Epidermal melanocyte (primary cell): ENCODE measurements around the gene PRPH.
A peak's percentile ranks its signal among the peaks of the same experiment; 100 is the strongest.
"Not testable (repeated sequence)": the region's sequence is repeated elsewhere in the genome, so short reads cannot be mapped to it uniquely, and the experiment has no call there.

Experiments
- DNase-seq: peaks from one replicate; pipeline ENCODE4 v3.0.0; 2011; ENCODE audit warnings: low spot score; ENCODE audit not compliant: insufficient read length

The PRPH gene

DNA sequence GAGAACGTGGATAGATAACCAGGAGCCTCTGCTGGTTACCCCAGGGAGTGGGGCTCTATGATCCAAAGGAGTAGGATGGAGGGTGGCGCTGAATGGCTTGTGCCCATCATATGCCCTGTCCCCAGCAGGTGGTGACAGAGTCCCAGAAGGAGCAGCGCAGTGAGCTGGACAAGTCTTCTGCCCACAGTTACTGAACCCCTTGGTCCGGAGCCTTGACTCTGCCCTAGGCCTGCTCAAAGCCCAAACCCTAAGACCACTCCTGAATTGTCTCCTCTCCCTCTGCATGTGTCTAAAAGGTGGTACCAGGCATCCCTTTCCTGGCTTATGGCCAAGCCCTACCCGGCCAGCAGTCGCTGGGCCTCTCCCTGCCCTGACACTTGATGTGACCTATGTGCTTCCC, 3.2 kb downstream of the PRPH start:
- DNase-seq: no peak

DNA sequence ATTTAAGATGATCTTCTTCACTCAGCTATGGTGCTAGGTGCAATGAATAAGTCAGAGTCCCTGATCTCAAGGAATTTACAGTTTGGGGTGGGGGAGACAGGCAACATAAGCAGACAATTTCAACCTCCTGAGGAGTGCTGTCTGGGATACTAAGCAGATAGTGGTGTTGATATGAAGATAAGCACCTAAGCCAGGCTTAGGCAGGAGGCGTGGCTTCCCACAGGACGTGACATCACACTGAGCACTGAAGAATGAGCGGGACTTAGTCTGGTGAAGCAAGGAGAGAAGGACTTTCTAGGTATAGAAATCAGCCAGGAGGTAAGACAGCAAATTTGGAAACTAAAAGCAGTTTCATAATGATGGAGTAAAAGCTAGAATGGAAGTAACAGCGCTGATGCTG, 6.8 kb downstream of the PRPH start:
- DNase-seq: no peak

DNA sequence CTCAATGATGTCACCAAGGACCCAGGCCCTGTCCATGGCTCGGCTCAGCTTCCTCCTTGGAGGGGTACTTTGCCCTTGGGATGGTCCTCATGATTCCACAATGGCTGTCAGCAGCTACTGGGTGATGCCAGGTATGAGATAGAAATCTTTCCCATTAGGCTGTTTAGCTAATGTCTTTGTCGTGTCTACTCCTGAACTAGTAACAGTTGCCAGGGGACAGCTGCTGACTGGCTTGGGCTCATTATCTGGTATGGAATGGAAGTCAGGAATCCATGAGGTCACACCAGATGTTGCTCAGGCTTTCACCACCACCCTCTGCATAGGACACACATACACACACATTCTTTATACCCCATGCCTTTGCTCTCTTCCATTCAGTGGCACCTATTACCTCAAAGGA, 9.2 kb downstream of the PRPH start:
- DNase-seq: peak; percentile 68

DNA sequence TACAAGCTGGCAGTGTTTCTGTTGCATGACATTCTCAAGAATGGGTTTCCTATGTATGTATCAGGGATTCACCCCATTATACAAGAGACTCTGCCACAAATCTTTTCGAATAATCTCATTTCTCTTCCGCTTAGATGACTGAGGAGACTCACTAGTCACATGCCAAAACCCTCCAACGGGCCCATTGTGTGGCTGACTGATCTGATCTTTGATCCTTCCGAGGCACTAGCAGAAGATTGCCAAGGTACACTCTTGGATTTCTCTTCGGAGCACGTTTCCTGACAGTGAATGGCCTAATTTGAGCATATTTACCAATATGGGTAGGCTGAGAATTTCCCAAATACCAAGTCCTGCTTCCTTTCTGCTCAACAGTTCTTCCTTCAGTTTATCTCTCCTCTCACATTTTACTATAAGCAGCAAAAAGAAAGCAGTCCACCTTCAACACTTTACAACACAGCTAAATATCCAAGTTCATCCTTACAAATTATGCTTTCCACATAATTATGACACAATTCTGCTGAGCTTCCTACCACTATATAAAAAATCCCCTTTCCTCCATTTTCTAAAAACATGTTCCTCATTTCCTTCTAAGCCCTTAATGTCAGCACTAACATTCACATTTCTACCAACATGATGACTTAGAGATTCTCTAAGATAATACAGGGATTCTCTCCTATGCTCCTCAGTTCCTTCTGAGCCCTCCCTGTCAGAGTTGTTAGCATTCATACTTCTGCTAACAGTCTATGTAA, 11.0 kb downstream of the PRPH start:
- no peak for DNase-seq

DNA sequence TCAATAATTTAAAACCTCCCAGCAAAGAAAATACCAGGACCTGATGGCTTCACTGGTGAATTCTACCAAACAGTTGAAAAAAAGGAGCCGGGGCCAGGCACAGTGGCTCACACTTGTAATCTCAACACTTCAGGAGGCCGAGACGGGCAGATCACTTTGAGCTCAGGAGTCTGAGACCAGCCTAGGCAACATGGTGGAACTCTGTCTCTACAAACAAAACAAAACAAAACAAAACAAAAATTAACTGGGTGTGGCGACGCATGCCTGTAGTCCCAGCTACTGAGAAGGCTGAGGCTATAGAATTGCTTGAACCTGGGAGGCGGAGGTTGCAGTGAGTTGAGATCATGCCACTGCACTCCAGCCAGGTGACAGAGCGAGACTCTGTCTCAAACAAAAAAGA, 14.4 kb downstream of the PRPH start:
- DNase-seq: no peak

DNA sequence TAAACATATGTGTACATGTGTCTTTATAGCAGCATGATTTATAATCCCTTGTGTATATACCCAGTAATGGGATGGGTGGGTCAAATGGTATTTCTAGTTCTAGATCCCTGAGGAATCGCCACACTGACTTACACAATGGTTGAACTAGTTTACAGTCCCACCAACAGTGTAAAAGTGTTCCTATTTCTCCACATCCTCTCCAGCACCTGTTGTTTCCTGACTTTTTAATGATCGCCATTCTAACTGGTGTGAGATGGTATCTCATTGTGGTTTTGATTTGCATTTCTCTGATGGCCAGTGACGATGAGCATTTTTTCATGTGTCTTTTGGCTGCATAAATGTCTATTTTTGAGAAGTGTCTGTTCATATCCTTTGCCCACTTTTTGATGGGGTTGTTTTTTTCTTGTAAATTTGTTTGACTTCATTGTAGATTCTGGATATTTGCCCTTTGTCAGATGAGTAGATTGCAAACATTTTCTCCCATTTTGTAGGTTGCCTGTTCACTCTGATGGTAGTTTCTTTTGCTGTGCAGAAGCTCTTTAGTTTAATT, 15.6 kb downstream of the PRPH start:
- DNase-seq: not testable (repeated sequence)

DNA sequence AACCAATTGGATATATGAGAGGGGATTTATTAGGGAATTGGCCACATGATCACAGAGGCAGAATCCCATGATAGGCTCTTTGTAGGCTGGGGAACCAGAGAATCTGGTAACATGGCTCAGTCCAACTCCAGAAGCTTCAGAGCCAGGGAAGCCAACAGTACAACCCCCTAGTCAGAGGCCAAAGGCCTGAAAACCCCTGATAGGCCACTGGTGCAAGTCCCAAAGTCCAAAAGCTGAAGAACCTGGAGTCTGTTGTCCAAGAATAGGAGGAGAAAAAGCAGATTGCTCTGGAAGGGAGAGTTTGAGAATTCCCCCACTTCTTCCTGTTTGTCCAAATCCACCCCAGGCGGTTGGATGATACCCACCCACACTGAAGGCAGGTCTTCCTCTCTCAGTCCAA, 19.9 kb downstream of the PRPH start:
- no peak for DNase-seq

DNA sequence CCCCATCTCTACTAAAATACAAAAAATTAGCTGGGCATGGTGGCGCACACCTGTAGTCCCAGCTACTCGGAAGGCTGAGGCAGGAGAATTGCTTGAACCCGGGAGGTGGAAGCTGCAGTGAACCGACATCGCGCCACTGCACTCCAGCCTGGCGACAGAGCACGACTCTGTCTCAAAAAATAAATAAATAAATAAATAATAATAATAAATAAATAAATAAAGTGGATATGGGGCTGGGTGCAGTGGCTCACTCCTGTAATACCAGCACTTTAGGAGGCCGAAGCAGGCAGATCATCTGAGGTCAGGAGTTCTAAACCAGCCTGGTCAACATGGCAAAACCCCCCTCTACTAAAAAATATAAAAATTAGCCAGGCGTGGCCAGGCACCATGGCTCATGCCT, 22.2 kb downstream of the PRPH start:
- not testable (repeated sequence) for DNase-seq

DNA sequence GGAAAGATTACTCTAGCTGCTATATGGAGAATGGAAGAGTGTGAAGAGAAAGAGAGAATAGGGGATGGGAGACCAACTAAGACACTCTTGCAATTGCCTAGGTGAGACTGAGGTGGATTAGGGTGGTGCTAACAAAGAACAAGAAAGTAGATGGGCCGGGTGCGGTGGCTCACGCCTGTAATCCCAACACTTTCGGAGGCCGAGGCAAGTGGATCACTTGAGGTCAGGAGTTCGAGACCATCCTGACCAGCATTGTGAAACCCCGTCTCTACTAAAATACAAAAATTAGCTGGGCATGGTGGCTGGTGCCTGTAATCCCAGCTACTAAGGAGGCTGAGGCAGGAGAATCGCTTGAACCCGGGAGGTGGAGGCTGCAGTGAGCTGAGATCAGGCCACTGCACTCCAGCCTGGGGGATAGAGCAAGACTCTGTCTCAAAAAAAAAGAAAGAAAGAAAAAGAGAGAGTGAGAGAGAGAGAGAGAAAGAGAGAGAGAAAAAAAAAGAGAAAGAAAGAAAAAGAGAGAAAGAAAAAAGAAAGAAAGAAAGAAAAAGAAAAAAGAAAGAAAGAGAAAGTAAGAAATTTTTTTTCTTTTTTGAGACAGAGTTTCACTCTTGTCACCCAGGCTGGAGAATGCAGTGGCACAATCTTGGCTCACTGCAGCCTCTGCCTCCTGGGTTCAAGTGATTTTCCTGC, 25.6 kb downstream of the PRPH start:
- DNase-seq: not testable (repeated sequence)

DNA sequence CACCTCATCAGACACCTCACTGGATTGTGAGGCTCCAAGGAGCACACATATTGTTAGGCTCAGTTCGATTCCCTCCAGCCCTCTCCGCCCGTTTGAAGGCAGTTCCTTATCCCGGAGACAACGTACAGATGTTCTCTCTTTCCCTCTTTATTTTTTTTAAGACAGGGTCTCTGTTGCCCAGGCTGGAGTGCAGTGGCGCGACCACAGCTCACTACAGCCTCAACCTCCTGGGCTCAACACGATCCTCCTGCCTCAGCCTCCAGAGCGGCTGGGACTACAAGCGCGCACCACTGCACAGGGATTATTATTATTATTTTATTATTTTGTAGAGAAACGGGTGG, 27.4 kb downstream of the PRPH start:
- DNase-seq: no peak

DNA sequence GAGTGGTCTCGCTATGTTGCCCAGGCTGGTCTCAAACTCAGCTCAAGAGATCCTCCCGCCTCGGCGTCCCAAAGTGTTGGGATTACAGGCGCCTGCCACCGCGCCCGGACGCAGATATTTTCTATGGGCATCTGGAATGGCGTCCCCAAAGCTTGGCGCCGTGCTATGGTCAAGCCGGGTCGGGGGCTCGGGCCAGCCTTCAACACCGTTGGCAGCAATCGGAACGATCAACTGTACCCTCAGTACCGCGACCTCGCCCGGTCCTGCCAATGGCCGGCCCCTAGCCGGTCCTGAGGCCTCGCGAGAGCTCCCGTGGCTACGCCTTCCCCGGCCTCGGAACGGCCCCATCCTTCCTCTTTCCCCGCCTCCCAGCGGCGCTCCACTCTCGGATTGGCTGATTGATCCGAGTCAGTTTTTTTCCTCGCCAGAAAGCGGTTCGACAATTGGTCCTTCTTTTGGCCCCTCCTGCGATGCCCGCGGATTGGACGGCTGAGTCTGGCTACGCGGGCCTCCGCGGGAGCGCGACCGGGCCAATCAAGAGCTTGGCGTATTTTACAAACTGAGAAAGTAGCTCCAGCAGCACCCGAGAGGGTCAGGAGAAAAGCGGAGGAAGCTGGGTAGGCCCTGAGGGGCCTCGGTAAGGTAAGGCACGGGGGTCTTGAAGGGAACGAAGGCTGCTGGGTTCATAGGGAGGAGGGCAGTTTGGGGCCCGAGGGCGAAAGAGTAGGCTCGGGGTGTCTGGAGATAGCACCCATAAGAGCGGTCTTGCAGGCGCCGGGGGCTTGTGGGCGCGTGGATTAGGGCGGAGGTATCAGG, 28.0 kb downstream of the PRPH start, which contains the start of gene TROAP:
TROAP (plus strand) TSS at position 548 of the 816 bp plus-strand sequence. CDS start 354 bp downstream, outside the sequence.
- peak; percentile 99 for DNase-seq

DNA sequence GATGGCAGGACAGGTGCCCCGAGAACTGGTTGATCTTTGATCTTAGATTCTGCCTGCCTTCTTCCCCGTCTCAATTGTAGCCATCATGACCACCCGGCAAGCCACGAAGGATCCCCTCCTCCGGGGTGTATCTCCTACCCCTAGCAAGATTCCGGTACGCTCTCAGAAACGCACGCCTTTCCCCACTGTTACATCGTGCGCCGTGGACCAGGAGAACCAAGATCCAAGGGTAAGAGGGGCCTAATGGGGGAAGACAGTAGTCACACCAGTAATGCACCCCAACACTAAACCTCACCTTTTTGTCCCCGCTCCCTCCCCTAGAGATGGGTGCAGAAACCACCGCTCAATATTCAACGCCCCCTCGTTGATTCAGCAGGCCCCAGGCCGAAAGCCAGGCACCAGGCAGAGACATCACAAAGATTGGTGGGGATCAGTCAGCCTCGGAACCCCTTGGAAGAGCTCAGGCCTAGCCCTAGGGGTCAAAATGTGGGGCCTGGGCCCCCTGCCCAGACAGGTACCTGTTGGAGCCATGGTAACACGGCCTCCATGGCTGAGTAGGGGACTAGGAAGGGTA, 28.7 kb downstream of the PRPH start:
- no peak for DNase-seq

DNA sequence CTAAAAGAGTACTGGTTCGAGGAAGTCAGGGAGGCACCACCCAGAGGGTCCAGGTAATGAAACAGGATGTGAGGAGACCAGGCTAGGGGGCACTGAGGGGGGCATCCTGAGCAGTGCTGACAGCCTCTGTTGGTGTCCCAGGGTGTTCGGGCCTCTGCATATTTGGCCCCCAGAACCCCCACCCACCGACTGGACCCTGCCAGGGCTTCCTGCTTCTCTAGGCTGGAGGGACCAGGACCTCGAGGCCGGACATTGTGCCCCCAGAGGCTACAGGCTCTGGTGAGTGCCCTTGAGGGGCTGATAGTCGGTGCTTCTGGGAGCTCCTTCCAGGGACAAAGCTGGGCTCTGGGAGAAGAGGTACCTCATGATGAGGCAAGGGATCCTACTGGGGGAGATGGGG, 30.7 kb downstream of the PRPH start:
- DNase-seq: no peak

DNA sequence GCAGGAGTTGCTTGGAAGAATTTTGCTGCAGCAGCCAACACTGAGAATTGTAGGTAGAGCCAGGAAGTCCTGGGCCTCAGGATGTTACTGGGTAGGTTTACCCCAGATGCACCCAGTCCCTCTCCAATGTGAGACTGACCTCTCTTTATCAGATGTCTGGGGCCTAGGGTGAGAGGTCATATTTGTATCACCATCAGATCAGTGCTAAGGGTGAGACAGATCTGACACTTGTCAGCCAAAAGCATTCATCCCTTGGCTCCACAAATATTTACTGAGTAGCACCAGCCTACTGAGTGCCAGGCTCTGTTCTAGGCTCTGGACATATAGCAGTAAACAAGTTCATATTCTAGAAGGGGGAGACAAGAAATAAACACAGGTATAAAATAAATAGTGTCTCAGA, 32.4 kb downstream of the PRPH start:
- no peak for DNase-seq

DNA sequence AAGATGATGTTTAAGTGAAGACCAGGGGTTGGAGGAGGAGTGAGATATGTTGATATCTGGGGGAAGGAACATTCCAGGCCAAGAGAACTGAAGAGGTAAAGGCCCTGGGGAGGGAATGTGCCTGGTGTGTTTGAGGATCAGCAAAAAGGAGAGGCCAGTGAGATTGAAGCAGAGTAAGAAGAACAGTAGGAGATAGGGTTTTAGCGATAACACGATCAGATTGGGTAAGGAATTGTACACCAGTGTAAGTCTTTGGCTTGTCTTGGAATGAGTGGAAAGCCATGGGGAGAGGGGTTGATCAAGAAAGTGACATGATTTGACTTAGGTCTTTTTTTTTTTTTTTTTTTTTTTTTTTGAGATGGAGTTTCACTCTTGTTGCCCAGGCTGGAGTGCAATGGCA, 32.9 kb downstream of the PRPH start:
- no peak for DNase-seq

DNA sequence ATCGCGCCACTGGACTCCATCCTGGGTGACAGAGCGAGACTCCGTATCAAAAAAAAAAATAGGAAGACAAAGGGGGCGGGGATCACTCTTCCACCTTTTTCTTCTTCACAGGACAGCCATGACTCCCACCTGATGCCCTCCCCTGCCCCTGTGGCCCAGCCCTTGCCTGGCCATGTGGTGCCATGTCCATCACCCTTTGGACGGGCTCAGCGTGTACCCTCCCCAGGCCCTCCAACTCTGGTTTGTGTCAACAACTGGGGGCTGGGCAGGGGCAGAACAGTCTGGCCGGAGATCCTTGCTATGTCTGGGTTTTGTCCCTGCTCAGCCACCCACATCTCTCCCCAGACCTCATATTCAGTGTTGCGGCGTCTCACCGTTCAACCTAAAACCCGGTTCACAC, 33.9 kb downstream of the PRPH start:
- DNase-seq: no peak

DNA sequence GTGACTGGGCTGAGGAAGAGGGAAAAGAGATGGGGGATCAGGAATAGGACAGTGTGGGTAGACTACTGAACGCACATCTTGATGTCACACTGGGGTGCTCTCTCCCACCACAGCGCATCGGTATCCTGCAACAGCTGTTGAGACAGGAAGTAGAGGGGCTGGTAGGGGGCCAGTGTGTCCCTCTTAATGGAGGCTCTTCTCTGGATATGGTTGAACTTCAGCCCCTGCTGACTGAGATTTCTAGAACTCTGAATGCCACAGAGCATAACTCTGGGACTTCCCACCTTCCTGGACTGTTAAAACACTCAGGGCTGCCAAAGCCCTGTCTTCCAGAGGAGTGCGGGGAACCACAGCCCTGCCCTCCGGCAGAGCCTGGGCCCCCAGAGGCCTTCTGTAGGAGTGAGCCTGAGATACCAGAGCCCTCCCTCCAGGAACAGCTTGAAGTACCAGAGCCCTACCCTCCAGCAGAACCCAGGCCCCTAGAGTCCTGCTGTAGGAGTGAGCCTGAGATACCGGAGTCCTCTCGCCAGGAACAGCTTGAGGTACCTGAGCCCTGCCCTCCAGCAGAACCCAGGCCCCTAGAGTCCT, 35.2 kb downstream of the PRPH start:
- DNase-seq: no peak

DNA sequence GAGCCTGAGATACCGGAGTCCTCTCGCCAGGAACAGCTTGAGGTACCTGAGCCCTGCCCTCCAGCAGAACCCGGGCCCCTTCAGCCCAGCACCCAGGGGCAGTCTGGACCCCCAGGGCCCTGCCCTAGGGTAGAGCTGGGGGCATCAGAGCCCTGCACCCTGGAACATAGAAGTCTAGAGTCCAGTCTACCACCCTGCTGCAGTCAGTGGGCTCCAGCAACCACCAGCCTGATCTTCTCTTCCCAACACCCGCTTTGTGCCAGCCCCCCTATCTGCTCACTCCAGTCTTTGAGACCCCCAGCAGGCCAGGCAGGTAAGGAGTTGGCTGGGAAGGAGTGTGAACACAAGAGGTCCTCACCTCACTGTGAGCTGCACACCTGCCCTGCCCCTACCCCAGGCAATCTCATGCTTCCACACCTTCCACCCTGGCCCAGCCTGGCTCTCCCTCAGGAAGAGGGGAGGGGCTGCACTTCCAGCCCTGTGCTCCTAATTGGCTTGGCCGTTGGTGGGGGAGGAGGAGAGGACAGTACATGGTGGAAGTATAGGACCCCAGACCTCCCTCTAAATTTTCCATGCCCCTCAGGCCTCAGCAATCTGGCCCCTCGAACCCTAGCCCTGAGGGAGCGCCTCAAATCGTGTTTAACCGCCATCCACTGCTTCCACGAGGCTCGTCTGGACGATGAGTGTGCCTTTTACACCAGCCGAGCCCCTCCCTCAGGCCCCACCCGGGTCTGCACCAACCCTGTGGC, 35.9 kb downstream of the PRPH start:
- DNase-seq: no peak

DNA sequence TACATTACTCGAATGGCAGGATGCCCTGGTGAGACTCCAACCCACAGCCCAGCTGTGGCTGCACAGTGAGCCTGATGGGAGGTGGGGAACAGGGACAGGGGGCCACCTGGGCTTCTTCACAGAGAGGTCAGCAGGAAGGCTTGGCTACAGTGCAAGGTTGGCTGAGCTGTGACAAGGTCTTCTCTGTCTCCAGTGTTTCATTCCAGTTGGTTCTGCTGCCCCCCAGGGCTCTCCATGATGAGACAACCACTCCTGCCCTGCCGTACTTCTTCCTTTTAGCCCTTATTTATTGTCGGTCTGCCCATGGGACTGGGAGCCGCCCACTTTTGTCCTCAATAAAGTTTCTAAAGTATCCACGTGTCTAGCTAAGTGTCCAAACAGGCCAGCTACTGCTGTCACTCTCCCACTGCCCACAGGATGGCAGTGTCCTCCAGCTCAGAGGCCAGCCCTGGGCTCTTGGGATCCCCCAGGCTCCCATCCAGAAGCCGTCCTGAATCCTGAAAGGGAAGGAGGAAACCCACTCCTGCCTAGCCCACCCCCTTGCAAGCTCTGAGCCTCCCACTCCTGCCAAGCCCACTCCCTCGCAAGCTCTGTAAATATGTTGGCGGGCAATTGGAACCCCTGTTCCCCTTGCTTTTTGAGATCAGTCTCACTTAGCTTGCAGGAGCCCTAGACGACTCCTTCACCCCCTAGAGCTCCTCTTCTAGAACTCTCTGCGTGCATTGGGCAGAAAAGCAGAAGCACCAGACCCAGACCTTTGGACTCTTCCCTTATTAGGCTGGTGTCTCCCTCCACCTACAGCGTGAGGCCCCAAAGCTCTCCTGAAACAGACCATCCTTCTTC, 36.7 kb downstream of the PRPH start:
- peak; percentile 97 for DNase-seq

DNA sequence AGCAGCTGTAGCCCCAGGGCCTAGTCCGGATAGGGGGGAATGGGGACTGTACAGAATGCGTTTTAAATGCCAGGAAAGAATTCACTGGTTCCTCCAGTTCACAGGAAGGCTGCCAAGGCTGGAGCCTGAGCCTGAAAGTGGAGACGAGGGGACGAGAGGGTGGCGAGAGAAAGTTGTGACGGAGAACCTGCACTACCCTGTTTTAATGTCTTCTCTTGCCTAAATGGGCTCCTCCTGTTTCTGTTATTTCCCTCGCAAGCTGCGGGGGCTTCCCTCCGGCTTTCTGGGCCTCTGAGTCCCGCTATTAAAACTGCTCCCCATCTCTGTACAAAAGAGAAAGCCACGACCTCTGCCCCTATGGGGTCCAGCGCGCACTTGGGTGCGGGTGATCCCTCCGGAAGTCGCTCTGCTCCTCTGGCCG, 37.5 kb downstream of the PRPH start:
- DNase-seq: no peak
